WTC11 (cell line): Measurements from ENCODE around the gene RGS6. TPM values are rescaled to one million over a fixed set of nuclear protein-coding genes. Genes with fewer than 3 reads are reported as not detected.

ENCODE experiments used
- ATAC-seq: fragments of 200-7000 bp; cut with Tn5 transposase; 2 replicates; pipeline ENCODE4 v1.10.0; 2021; ENCODE audit warnings: mild to moderate bottlenecking, moderate library complexity
- CTCF ChIA-PET: fragments of 300-600 bp; sonication (Branson Sonifier 250); formaldehyde crosslinking; loops from one replicate; lab custom pipeline; 2021; ENCODE audit warnings: antibody characterized with exemption; lab: Charles Lee
- POLR2A ChIA-PET: fragments of 350-600 bp; sonication (Branson Sonifier 250); formaldehyde crosslinking; loops from one replicate; lab custom pipeline; 2021; ENCODE audit warnings: antibody characterized with exemption; lab: Charles Lee
- DNase-seq: peaks from one replicate; pipeline ENCODE4 v3.0.0; 2021; ENCODE audit warnings: low spot score
- H3K27ac Mint-ChIP-seq: 2 replicates; pipeline ENCODE4 v1.8.0; 2021; ENCODE audit warnings: mixed read lengths
- H3K27me3 Mint-ChIP-seq: 2 replicates; pipeline ENCODE4 v1.8.0; 2021; ENCODE audit warnings: low read depth, mild to moderate bottlenecking, moderate library complexity, mixed read lengths
- H3K36me3 Mint-ChIP-seq: 2 replicates; pipeline ENCODE4 v1.8.0; 2021; ENCODE audit warnings: mixed read lengths
- H3K4me1 Mint-ChIP-seq: 2 replicates; pipeline ENCODE4 v1.8.0; 2022; ENCODE audit warnings: mixed read lengths
- H3K4me3 Mint-ChIP-seq: 2 replicates; pipeline ENCODE4 v1.8.0; 2021; ENCODE audit warnings: mild to moderate bottlenecking, moderate library complexity, mixed read lengths
- H3K9me3 Mint-ChIP-seq: 2 replicates; pipeline ENCODE4 v1.8.0; 2021; ENCODE audit warnings: mixed read lengths
- ESRRA ChIP-seq: sonication (generic); formaldehyde crosslinking; IDR thresholded peaks from 2 replicates; pipeline ENCODE4 v1.8.1; 2022; ENCODE audit warnings: mild to moderate bottlenecking, missing genetic modification reagents, borderline replicate concordance
- FOXP1 ChIP-seq: sonication (generic); formaldehyde crosslinking; IDR thresholded peaks from 2 replicates; pipeline ENCODE4 v1.8.0; 2022; ENCODE audit warnings: missing genetic modification reagents, mild to moderate bottlenecking, moderate library complexity, borderline replicate concordance
- HMGA2 ChIP-seq: fragments of 250-450 bp; sonication (Bioruptor Pico); IDR thresholded peaks from 2 replicates; pipeline ENCODE4 v1.4.0; 2021; ENCODE audit warnings: mild to moderate bottlenecking, moderate library complexity
- JAZF1 ChIP-seq: fragments of 250-450 bp; sonication (Bioruptor Pico); IDR thresholded peaks from 2 replicates; pipeline ENCODE4 v1.9.0; 2021; ENCODE audit warnings: moderate library complexity, mild to moderate bottlenecking, inconsistent platforms
- MYBL2 ChIP-seq: sonication (generic); formaldehyde crosslinking; IDR thresholded peaks from 2 replicates; pipeline ENCODE4 v1.8.1; 2023; ENCODE audit warnings: mild to moderate bottlenecking, moderate library complexity, missing genetic modification reagents
- OVOL2 ChIP-seq: fragments of 250-450 bp; sonication (Bioruptor Pico); IDR thresholded peaks from 2 replicates; pipeline ENCODE4 v1.9.0; 2021; ENCODE audit warnings: mild to moderate bottlenecking, borderline replicate concordance
- SMAD4 ChIP-seq: sonication (generic); formaldehyde crosslinking; IDR thresholded peaks from 2 replicates; pipeline ENCODE4 v1.8.0; 2022; ENCODE audit warnings: mild to moderate bottlenecking, missing genetic modification reagents
- SOX15 ChIP-seq: fragments of 250-450 bp; sonication (Bioruptor Pico); IDR thresholded peaks from 2 replicates; pipeline ENCODE4 v1.9.0; 2021; ENCODE audit warnings: mild to moderate bottlenecking
- ZNF138 ChIP-seq: sonication (generic); formaldehyde crosslinking; conservative IDR thresholded peaks from 2 replicates; pipeline ENCODE4 v1.8.1; 2022; ENCODE audit warnings: mild to moderate bottlenecking, moderate library complexity, missing genetic modification reagents
- ZNF232 ChIP-seq: sonication (generic); formaldehyde crosslinking; IDR thresholded peaks from 2 replicates; pipeline ENCODE4 v1.8.0; 2022; ENCODE audit warnings: mild to moderate bottlenecking, missing genetic modification reagents
- ZNF396 ChIP-seq: fragments of 250-450 bp; sonication (Bioruptor Pico); IDR thresholded peaks from 2 replicates; pipeline ENCODE4 v1.8.0; 2021; ENCODE audit warnings: mild to moderate bottlenecking, moderate library complexity, borderline replicate concordance
- ZNF423 ChIP-seq: fragments of 250-450 bp; sonication (Bioruptor Pico); IDR thresholded peaks from 2 replicates; pipeline ENCODE4 v2.1.2; 2022; ENCODE audit warnings: mild to moderate bottlenecking, moderate library complexity
- total RNA-seq: library from RNA; stranded (reverse); gene quantifications from 3 replicates; pipeline ENCODE4 v1.2.3, GENCODE V29; 2021
- TF ChIP-seq, protein P1 (sequence below): sonication (generic); formaldehyde crosslinking; IDR thresholded peaks from 2 replicates; pipeline ENCODE4 v1.8.0; 2022; ENCODE audit warnings: missing genetic modification reagents
- TF ChIP-seq, protein P2 (sequence below): fragments of 250-450 bp; sonication (Bioruptor Pico); IDR thresholded peaks from 2 replicates; pipeline ENCODE4 v1.8.0; 2021; ENCODE audit warnings: mild to moderate bottlenecking
- TF ChIP-seq, protein P3 (sequence below): fragments of 250-450 bp; sonication (Bioruptor Pico); IDR thresholded peaks from 2 replicates; pipeline ENCODE4 v1.9.0; 2021; ENCODE audit warnings: mild to moderate bottlenecking, borderline replicate concordance
- TF ChIP-seq, protein P4 (sequence below): sonication (generic); formaldehyde crosslinking; IDR thresholded peaks from 2 replicates; pipeline ENCODE4 v1.8.0; 2022; ENCODE audit warnings: mild to moderate bottlenecking, missing genetic modification reagents
- TF ChIP-seq, protein P5 (sequence below): fragments of 250-450 bp; sonication (Bioruptor Pico); conservative IDR thresholded peaks from 2 replicates; pipeline ENCODE4 v1.9.0; 2021; ENCODE audit warnings: mild to moderate bottlenecking

Gene RGS6
- total RNA-seq, 1 experiment from 2014 or later, result 1.0 TPM

DNA sequence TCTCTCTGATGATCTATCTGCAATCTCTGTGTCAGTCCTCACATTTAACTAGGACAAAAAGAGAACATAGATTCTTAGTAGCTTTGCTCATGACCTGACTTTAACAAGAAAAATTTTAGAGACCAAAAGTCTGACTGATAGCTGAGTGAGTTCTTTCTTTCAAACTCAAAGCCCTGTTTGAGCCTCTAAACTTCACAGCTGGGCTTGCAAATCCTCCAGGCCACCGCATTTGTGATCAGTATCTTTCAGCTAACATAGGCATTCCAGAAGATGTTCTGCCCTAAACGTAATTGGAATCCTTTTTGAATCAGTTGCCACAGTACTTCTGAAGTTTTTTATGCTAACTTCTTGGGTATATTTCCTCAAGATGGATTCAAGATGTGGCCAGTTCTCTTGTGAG, 502.6 kb downstream of the RGS6 start (continued):
- TF ChIP-seq MYBL2 (CRISPR knock-in tag), result no peak

DNA sequence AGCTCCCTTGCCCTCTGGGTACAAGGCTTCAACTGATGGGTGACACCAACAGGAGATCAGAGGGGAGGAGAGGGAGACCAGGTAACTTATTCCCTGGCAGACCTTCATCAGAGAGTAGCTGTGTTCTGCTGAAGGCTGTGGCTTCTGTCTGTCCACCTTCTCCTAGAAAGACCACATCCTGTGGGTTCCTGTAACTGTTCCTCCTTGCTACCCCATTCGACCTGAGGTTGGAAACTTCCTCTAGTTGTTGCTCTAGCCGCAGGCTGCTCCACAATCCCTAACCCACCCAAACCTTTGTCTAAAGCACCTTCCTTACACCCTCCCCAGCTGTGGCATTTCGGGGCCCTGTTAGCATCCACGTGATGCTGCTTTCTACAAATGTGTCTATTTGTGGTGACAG, 507.5 kb downstream of the RGS6 start:
- CTCF ChIA-PET, result interaction anchor here (0.6 kb wide), 1 partner anchor 84 kb away, joined by 3 read pairs; no protein-coding TSS in a partner anchor

More for the DNA sequence above, 507.5 kb downstream of the RGS6 start:
- no peak overlapping the region for H3K27ac Mint-ChIP-seq
- H3K4me1 Mint-ChIP-seq, result peaks cover 11% of the 10 kb centered on the region
- TF ChIP-seq ZNF232 (CRISPR knock-in tag), result no peak
- TF ChIP-seq, protein P1, sequence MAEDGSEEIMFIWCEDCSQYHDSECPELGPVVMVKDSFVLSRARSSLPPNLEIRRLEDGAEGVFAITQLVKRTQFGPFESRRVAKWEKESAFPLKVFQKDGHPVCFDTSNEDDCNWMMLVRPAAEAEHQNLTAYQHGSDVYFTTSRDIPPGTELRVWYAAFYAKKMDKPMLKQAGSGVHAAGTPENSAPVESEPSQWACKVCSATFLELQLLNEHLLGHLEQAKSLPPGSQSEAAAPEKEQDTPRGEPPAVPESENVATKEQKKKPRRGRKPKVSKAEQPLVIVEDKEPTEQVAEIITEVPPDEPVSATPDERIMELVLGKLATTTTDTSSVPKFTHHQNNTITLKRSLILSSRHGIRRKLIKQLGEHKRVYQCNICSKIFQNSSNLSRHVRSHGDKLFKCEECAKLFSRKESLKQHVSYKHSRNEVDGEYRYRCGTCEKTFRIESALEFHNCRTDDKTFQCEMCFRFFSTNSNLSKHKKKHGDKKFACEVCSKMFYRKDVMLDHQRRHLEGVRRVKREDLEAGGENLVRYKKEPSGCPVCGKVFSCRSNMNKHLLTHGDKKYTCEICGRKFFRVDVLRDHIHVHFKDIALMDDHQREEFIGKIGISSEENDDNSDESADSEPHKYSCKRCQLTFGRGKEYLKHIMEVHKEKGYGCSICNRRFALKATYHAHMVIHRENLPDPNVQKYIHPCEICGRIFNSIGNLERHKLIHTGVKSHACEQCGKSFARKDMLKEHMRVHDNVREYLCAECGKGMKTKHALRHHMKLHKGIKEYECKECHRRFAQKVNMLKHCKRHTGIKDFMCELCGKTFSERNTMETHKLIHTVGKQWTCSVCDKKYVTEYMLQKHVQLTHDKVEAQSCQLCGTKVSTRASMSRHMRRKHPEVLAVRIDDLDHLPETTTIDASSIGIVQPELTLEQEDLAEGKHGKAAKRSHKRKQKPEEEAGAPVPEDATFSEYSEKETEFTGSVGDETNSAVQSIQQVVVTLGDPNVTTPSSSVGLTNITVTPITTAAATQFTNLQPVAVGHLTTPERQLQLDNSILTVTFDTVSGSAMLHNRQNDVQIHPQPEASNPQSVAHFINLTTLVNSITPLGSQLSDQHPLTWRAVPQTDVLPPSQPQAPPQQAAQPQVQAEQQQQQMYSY (CRISPR knock-in tag), result no peak
- TF ChIP-seq FOXP1 (CRISPR knock-in tag), result no peak
- TF ChIP-seq JAZF1 (CRISPR knock-in tag), result no peak
- TF ChIP-seq ZNF138, result no peak
- TF ChIP-seq ZNF423 (CRISPR knock-in tag), result no peak
- no peak for TF ChIP-seq ESRRA (CRISPR knock-in tag)
- TF ChIP-seq, protein P2, sequence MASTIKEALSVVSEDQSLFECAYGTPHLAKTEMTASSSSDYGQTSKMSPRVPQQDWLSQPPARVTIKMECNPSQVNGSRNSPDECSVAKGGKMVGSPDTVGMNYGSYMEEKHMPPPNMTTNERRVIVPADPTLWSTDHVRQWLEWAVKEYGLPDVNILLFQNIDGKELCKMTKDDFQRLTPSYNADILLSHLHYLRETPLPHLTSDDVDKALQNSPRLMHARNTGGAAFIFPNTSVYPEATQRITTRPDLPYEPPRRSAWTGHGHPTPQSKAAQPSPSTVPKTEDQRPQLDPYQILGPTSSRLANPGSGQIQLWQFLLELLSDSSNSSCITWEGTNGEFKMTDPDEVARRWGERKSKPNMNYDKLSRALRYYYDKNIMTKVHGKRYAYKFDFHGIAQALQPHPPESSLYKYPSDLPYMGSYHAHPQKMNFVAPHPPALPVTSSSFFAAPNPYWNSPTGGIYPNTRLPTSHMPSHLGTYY, result no peak
- TF ChIP-seq SMAD4 (CRISPR knock-in tag), result no peak
- TF ChIP-seq, protein P3, sequence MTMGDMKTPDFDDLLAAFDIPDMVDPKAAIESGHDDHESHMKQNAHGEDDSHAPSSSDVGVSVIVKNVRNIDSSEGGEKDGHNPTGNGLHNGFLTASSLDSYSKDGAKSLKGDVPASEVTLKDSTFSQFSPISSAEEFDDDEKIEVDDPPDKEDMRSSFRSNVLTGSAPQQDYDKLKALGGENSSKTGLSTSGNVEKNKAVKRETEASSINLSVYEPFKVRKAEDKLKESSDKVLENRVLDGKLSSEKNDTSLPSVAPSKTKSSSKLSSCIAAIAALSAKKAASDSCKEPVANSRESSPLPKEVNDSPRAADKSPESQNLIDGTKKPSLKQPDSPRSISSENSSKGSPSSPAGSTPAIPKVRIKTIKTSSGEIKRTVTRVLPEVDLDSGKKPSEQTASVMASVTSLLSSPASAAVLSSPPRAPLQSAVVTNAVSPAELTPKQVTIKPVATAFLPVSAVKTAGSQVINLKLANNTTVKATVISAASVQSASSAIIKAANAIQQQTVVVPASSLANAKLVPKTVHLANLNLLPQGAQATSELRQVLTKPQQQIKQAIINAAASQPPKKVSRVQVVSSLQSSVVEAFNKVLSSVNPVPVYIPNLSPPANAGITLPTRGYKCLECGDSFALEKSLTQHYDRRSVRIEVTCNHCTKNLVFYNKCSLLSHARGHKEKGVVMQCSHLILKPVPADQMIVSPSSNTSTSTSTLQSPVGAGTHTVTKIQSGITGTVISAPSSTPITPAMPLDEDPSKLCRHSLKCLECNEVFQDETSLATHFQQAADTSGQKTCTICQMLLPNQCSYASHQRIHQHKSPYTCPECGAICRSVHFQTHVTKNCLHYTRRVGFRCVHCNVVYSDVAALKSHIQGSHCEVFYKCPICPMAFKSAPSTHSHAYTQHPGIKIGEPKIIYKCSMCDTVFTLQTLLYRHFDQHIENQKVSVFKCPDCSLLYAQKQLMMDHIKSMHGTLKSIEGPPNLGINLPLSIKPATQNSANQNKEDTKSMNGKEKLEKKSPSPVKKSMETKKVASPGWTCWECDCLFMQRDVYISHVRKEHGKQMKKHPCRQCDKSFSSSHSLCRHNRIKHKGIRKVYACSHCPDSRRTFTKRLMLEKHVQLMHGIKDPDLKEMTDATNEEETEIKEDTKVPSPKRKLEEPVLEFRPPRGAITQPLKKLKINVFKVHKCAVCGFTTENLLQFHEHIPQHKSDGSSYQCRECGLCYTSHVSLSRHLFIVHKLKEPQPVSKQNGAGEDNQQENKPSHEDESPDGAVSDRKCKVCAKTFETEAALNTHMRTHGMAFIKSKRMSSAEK (CRISPR knock-in tag), result no peak
- no peak for TF ChIP-seq SOX15 (CRISPR knock-in tag)
- TF ChIP-seq, protein P4, sequence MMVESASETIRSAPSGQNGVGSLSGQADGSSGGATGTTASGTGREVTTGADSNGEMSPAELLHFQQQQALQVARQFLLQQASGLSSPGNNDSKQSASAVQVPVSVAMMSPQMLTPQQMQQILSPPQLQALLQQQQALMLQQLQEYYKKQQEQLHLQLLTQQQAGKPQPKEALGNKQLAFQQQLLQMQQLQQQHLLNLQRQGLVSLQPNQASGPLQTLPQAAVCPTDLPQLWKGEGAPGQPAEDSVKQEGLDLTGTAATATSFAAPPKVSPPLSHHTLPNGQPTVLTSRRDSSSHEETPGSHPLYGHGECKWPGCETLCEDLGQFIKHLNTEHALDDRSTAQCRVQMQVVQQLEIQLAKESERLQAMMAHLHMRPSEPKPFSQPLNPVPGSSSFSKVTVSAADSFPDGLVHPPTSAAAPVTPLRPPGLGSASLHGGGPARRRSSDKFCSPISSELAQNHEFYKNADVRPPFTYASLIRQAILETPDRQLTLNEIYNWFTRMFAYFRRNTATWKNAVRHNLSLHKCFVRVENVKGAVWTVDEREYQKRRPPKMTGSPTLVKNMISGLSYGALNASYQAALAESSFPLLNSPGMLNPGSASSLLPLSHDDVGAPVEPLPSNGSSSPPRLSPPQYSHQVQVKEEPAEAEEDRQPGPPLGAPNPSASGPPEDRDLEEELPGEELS (CRISPR knock-in tag), result no peak
- TF ChIP-seq OVOL2 (CRISPR knock-in tag), result no peak
- no peak for TF ChIP-seq ZNF396 (CRISPR knock-in tag)
- TF ChIP-seq, protein P5, sequence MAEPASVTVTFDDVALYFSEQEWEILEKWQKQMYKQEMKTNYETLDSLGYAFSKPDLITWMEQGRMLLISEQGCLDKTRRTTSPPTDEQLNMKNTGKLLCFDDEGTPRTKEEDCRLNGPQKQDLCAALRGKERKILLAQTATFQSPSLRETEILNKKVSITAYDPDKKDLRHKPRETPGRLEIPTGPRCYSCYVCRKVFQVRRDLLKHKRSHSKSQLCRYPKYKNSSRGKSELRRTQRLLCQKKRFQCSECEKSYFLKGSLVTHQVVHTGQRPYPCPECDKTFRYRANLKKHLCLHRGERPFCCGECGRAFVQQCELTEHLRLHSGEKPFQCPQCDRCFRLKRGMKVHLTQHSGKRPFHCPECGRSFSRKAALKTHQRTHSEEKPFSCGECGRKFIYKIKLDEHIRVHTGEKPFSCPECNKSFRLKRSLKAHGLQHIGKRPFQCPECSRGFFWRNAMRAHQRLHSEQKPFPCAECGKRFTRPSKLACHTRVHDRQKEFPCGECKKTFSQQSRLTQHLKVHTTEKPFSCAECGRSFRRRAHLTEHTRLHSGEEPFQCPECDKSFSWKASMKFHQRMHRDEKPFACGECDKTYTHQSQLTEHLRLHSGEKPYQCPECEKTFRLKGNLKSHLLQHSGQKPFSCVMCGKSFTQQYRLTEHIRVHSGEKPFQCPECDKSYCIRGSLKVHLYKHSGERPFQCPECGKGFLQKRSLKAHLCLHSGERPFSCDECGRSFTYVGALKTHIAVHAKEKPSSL (CRISPR knock-in tag), result no peak
- no peak for TF ChIP-seq HMGA2 (CRISPR knock-in tag)
- DNase-seq, result no peak
- no peaks in the 10 kb centered on the region for H3K27me3 Mint-ChIP-seq
- POLR2A ChIA-PET, result no interaction called here
- no peak overlapping the region for H3K4me3 Mint-ChIP-seq
- no peaks in the 10 kb centered on the region for H3K9me3 Mint-ChIP-seq
- no peaks in the 10 kb centered on the region for H3K36me3 Mint-ChIP-seq
- no peak for ATAC-seq
